GM15510 (cell line): ENCODE results near the gene IP6K3.

Source experiments
- POLR2A ChIP-seq: IDR thresholded peaks from 3 replicates; pipeline ENCODE4 v1.6.1; 2011; ENCODE audit warnings: borderline replicate concordance; ENCODE audit not compliant: insufficient read length; ENCODE audit errors: extremely low read depth

IP6K3 gene

GRCh38 chr6:33671744-33672072, 75.0 kb downstream of the IP6K3 start:
- TF ChIP-seq POLR2A = no peak
